Measurements from ENCODE around the gene ZDHHC6.

GRCh38 chr10:112481602-112482001 lies 34.9 kb upstream of the ZDHHC6 start:
- TF ChIP-seq CTCF (IDR thresholded peaks at IDR 0.05; ENCODE audit: insufficient read depth, low read length): no peak
- no peak for TF ChIP-seq REST (IDR thresholded peaks at IDR 0.05; ENCODE audit: insufficient replicate concordance, low read depth)

All from HL-60 (cell line).